Measurements from ENCODE around the gene PTPN6. TPM values are rescaled to one million over a fixed set of nuclear protein-coding genes. Genes with fewer than 3 reads are reported as not detected.

The PTPN6 gene
- total and polyA plus RNA-seq, 9 of the 15 experiments (the other 6 are each of a cell fraction or from before 2014, with no cell fraction given), result 1.5 to 5.1 (median 3.9) TPM

DNA sequence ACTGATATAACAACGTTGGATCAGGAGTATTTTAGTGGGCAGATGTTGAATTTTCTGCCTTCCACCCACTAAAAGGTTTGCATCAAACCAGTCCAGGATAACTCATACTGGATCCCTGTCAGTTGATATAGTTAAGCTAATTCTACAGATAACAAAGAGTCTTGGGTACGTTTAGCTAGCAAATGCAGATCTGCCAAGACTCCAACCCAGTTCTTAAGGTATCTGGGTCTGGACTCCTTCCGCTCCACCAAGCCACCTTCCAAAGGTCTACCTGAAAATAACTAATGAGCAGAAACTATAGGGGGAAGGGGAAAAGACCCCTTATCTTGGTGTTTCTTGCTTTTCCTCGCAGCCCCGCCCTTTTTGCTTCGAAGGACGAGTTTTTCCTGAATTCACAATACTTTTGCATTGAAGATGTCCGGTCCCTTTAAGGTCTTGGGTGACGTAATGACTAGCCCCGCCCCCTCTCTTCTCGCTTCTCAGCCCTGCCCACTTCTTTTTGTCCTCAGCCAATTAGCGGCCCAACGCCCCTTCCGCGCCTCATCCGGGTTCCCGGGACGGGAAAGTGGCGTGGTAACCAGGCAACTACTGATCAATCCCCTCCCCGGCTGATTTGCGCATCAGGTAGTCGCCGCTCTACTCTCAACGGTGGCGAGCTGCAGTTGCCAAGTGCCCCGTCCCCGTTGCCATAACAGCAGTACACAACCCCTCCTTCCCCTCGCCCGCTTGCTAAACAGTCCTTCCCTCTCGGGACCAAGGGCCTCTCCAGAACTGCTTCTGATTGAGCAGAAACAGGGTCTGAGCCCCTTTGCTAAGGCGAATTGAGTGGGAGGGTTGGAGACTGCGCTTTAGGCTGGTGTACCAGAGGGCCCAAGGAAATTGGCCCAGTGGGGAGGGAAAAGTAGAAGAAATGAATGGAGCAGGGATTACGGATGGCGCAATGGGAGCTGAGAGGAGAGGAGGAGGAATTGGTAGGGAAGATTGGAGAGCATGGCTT lies 46.6 kb upstream of the PTPN6 start, which contains the start of gene LRRC23 (continued):
- TF ChIP-seq, protein P1, sequence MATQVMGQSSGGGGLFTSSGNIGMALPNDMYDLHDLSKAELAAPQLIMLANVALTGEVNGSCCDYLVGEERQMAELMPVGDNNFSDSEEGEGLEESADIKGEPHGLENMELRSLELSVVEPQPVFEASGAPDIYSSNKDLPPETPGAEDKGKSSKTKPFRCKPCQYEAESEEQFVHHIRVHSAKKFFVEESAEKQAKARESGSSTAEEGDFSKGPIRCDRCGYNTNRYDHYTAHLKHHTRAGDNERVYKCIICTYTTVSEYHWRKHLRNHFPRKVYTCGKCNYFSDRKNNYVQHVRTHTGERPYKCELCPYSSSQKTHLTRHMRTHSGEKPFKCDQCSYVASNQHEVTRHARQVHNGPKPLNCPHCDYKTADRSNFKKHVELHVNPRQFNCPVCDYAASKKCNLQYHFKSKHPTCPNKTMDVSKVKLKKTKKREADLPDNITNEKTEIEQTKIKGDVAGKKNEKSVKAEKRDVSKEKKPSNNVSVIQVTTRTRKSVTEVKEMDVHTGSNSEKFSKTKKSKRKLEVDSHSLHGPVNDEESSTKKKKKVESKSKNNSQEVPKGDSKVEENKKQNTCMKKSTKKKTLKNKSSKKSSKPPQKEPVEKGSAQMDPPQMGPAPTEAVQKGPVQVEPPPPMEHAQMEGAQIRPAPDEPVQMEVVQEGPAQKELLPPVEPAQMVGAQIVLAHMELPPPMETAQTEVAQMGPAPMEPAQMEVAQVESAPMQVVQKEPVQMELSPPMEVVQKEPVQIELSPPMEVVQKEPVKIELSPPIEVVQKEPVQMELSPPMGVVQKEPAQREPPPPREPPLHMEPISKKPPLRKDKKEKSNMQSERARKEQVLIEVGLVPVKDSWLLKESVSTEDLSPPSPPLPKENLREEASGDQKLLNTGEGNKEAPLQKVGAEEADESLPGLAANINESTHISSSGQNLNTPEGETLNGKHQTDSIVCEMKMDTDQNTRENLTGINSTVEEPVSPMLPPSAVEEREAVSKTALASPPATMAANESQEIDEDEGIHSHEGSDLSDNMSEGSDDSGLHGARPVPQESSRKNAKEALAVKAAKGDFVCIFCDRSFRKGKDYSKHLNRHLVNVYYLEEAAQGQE (IDR thresholded peaks at IDR 0.05; ENCODE audit: borderline replicate concordance), result no peak
- TF ChIP-seq, protein P1 (CRISPR knock-in tag; IDR thresholded peaks at IDR 0.05; ENCODE audit: low read depth), result no peak
- TF ChIP-seq, protein P2, sequence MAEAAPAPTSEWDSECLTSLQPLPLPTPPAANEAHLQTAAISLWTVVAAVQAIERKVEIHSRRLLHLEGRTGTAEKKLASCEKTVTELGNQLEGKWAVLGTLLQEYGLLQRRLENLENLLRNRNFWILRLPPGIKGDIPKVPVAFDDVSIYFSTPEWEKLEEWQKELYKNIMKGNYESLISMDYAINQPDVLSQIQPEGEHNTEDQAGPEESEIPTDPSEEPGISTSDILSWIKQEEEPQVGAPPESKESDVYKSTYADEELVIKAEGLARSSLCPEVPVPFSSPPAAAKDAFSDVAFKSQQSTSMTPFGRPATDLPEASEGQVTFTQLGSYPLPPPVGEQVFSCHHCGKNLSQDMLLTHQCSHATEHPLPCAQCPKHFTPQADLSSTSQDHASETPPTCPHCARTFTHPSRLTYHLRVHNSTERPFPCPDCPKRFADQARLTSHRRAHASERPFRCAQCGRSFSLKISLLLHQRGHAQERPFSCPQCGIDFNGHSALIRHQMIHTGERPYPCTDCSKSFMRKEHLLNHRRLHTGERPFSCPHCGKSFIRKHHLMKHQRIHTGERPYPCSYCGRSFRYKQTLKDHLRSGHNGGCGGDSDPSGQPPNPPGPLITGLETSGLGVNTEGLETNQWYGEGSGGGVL (CRISPR knock-in tag; IDR thresholded peaks at IDR 0.05), result no peak
- TF ChIP-seq TARDBP (IDR thresholded peaks at IDR 0.05) (no peak), E2F3 (CRISPR knock-in tag; IDR thresholded peaks at IDR 0.05) (no peak), ZNF232 (CRISPR knock-in tag; IDR thresholded peaks at IDR 0.05) (no peak), ZNF445 (CRISPR knock-in tag; IDR thresholded peaks at IDR 0.05; ENCODE audit: low read depth) (no peak), NONO (IDR thresholded peaks at IDR 0.05; ENCODE audit: low read depth in 2 of 2, low read length in 1 of 2) (no peak), SMC3 (conservative IDR thresholded peaks at IDR 0.05; ENCODE audit: insufficient read depth, low read depth, low read length) (no peak), PML (IDR thresholded peaks at IDR 0.05; ENCODE audit: low read length) (no peak)
- TF ChIP-seq, protein P3, sequence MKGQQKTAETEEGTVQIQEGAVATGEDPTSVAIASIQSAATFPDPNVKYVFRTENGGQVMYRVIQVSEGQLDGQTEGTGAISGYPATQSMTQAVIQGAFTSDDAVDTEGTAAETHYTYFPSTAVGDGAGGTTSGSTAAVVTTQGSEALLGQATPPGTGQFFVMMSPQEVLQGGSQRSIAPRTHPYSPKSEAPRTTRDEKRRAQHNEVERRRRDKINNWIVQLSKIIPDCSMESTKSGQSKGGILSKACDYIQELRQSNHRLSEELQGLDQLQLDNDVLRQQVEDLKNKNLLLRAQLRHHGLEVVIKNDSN (CRISPR knock-in tag; IDR thresholded peaks at IDR 0.05), result no peak
- TF ChIP-seq, protein P4, sequence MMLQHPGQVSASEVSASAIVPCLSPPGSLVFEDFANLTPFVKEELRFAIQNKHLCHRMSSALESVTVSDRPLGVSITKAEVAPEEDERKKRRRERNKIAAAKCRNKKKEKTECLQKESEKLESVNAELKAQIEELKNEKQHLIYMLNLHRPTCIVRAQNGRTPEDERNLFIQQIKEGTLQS (IDR thresholded peaks at IDR 0.05), result peak; percentile 97
- TF ChIP-seq, protein P4 (CRISPR knock-in tag; conservative IDR thresholded peaks at IDR 0.05), result no peak; the same call in 1 of the 2 replicates
- TF ChIP-seq, protein P5, sequence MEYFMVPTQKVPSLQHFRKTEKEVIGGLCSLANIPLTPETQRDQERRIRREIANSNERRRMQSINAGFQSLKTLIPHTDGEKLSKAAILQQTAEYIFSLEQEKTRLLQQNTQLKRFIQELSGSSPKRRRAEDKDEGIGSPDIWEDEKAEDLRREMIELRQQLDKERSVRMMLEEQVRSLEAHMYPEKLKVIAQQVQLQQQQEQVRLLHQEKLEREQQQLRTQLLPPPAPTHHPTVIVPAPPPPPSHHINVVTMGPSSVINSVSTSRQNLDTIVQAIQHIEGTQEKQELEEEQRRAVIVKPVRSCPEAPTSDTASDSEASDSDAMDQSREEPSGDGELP (CRISPR knock-in tag; IDR thresholded peaks at IDR 0.05; ENCODE audit: borderline replicate concordance), result peak; percentile 61; the same call in 1 of the 2 replicates

All from K562 (cell line).